Stimulated activated CD4-positive, alpha-beta T cell treated with anti-CD3 and anti-CD28 coated beads, Interleukin-2, amount 100 ng/mL, for 4 hours (primary cell): ENCODE data around the gene TMEM131L.

Experiments
- DNase-seq: peaks from one replicate; pipeline ENCODE4 v3.0.0-alpha.2; 2020; ENCODE audit warnings: low read depth

The TMEM131L gene

GRCh38 chr4:153479101-153479500 is 12.9 kb downstream of the TMEM131L start:
- no peak for DNase-seq

DNA sequence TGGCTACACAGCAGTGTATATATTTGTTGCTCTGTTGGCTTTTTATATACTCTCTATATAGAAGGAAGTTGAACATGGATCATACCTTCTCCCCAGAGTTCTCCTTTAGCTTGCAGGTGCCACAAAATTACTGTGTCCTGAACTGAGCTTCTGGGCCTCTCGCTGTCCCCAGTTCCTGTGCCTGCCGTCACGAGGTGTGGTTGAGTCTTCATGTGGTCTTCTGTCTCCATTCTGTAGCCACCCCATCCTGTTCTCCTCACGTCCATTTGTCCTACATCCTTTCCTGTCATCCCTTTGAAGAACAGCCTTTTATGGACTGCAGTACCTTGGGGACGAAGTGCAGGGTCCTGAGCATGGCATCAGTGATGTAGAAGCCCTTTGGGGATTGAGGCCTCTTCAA is 14.5 kb downstream of the TMEM131L start:
- no peak for DNase-seq

DNA sequence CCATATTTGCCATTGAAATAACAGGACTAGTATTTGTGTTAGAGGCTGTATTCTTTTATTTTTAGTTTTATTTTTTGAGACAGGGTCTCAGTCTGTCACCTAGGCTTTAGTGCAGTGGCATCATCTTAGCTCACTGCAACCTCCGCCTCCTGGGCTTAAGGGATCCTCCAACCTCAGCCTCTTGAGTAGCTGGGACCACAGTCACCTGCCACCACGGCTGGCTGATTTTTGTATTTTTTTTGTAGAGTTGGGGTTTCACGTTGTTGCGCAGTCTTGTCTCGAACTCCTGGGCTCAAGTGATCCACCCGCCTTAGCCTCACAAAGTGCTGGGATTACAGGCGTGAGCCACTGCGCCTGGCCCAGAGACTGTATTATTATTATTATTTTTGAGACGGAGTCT is 15.3 kb downstream of the TMEM131L start:
- DNase-seq, result no peak

- no peak for DNase-seq
Measured at GRCh38 chr4:153483432-153484418, 17.6 kb downstream of the TMEM131L start.

DNA sequence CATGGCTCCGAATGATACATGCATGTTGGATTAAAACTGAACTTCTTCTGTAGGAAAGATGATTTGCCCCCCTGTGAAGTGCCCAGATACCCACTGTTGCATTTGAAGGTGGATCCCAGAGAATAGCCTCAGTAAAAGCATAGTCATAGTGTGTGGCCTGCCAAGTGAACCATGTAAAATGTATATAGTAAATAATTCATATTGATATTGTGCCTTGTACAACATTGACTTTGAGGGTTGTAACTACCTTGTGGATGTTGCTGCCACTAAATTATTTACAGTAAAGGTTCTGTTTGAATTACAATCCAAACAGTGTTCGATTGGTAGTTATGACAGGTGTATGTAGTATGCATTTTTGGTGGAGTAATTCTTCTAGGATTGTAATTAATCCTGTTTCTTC is 19.2 kb downstream of the TMEM131L start:
- DNase-seq, result no peak

DNA sequence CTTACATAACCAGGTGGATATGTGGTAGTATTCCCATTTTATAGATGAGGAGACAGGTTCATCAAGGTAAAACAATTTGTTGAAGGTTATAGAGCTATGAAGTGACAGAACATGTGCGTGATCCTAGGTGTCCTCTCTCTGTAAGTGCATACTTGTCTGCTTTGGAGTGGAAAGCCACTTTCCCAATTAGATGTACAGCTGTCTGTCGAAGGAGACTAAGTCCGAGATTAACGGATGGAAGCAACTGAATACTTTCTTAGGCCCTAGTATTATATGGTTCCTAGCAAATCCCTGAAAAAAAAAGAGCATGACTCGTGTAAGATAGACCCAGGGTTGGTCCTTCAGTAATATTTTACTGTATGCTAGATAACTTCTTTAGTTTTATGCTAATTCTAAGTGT is 19.7 kb downstream of the TMEM131L start:
- no peak for DNase-seq

DNA sequence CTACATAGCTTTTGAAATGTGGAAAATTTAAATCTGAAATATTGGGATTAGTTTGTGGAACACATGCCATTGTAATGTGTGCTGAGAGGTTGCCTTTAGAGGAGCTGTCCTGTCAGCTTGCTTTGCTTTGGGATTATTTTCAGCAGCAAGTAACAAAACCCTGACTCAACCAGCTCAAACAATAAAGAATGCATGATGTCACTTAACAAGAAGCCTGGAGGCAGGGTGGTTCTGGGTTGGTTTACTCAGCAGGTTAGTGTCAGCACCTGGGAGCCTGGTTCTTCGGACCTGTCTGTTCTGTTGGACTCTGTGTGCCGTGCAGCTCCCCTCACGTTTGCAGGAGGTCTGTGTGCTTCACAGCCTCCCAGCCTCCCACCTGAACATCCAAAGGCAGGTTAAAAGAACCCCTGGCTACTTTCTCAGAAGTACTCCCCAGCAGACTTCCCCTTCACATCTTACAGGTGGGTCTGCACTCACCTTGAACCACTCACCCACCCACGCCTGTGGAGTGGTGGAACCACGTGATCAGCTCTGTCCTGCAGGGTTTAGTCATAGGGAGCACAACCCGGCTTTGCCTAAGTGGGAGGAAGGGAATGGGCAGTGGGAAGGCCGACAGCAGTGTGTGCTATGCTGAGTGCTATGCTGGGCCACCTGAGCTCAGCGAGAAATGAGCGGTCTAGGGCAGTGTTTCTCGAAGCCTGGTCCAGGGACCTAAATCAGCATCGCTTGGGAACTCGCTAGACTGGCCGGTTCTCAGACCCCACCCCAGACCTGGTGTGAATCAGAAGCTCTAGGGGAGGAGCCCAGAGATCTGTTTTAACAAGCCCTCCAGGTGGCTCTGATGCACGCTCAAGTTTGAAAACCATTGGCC is 20.4 kb downstream of the TMEM131L start:
- no peak for DNase-seq

DNA sequence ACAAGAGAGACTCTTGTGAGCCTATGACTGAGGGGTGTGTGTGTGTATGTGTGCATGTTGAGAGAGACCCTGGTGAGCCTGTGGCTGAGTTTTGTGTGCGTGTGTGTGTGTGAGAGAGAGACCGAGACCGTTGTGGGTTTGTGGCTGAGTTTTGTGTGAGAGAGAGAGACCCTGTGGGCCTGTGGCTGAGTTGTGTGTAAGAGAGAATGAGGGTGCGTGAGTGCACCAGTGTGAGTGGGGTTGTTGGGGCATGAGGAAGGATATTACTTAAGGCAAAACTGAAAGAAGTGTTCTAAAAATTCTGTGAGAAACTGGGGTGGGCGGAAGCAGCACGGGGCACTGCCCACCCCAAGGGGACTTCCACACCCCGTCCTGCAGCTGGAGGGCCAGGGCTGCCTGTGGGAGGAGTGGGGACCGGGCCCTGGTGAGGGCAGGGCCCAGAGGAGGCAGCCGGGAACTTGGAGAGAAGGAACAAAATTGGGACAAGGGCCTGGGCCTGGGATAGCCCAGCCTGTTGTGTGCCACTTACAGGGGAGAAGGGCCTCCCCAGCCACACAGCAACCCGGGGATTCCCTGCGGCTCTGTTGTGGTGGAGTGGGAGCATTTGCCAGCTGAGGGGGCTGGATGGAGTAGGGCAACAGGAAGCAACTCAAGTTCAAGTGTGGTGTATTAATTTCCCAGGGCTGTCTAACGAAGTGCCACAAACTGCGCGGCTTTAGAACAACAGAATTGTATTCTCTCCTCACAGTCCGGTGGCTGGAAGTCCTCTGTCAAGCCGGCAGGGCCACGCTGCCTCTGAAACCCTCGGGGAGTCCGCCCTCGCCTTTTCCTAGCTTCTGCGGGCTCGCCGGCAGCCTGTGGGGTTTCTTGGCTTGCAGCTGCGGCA is 22.1 kb downstream of the TMEM131L start:
- DNase-seq, result peak; percentile 77

DNA sequence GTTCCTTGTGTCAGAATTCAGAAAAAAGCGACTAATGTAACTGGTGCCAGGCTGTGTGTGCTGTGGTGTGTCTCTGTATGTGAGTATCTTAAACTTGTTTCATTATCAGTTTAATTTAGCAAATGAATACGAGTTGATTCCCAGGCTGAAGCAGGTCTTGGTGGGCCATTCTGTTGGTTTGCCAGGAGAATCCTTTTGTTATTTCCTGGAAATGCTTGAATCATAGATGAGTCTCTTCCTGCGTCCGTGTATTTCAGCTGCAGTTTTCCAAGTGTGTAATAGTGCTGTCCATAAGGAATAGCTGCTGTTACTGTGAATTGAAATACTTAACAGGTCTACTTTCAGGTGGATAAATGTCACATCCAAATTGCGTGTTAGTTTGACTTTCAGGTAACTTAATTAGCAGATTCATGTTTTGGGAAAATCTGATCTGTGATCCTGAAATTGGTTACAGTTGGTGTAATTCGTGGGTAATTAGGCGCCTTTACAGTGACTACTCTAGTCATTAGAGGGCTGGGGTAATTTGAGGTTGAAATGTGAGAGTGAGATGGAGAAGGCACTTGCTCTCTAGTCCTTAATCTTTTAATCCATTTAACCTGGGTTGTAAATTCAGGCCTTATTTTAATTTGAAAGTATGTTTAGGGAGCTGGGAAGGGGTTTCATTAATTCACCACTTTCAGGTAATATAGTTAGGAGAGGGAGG is 23.8 kb downstream of the TMEM131L start:
- DNase-seq, result no peak

- no peak for DNase-seq
Measured at GRCh38 chr4:153490985-153491483, 24.9 kb downstream of the TMEM131L start.

DNA sequence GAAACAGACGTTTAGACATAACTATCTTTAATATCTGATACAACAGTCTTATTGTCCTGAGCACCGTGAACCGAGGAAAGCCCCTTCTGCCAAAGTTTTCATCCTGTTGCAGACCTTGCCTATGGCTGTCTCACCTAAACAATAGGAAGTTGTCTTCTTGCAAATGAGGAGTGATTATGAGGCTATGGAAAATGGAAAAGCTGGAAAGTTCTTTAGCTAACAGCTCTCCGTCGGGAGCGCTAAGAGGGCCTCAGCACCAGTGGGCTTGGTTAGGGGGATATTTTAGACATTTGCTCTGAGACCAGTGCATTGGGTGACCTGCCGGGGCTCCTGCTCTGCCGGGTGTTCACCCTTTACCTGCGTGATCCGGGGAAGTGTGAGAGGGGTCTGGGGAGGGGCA is 28.4 kb downstream of the TMEM131L start:
- no peak for DNase-seq

DNA sequence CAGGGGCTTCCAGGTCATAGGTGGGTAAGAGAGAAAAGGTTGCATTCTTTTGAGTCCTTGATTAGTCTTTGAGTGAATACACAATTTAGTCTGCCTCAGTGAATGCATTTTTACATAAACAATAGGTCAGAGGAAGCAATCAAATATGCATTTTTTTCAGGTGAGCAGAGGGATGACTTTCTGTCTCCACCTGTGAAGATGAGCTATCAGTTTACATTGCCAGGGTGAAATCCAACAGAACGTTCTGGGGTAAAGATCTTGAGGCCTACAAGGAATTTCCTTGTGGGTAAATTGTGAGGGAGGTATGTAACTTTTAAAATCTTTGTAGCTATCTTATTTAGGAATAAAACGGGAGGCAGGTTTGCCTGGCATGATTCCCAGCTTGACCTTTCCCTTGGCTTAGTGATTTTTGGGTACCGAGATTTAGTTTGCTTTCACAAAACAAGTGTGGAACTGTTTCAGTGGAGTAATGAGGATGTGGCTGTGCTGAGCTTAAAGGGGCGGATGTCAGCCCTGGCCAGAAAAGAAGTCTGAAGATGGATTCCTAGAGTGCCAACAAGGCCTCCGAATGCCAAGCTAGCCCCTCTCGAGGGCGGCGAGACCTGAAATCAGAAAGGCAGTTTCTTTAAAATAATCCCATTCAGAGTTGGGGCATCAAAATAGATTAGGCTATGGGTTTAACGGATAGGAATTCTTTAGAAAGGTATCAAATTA is 29.5 kb downstream of the TMEM131L start:
- DNase-seq, result no peak

GRCh38 chr4:153497091-153497531 is 31.0 kb downstream of the TMEM131L start:
- peak; percentile 58 for DNase-seq

DNA sequence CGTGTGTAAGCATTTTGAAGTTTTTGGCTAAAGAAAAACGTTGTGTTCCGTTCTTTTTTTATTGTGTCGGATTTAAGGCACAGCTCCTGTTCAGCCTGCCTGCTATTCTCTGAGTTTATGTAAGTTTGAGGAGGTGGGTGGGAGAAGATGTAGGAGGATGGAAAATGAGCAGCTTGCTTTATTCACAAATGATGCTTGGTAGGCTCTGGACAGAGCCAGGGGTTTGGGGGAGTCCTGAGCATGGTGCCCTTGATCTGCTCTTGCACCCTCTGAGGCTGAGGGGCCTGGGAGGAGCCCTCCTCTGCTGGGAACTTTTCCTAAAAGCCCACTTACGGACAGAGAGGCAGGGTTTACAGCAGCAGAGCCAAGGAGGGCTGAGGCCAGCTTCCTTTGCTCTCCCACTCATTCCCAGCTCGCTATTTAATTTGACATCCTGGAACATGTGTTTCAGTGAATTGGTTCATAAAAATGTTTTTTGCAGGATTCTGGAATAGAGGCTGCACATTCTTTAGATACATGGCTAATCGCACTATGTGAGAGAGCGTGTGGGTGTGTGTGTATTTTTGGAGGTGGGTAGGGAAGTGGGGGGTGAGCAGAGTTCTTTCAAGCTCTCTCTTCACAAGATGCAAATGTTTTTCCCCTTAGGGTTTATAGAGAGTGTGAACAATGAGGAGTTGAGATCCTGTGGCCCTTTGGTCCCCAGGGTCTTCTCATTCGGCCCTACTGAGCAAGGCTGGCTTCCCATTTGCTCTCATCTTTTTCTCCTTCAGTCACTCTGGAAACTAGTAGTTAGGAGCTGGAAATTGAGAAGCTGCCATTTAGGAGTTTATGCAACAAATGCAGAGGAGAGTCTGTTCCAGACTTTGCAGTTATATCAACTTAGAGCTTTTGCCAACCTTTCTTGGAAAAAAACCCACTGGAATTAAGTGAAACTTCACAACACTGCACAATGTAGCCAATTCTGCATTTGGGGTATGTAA is 32.1 kb downstream of the TMEM131L start:
- DNase-seq, result peak; percentile 35

DNA sequence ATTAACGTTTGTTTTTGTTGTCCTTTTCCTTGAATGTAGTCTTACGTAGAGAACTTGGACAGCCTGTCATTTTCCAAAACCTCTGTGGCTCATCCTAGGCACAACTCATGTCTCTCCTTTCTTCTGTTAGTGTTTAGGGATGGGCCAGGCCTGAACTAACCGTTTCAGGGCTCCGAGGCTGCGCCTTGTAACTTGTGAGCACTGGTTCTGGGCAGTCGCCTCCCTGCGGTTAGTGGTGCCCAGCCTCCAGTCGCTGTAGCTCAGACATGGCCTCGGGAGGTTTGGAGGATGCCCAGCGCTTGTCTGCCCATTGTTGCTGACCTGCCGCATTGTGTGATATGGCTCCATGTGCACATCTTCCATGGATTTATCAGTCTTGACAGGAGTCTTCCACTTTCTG is 32.8 kb downstream of the TMEM131L start:
- no peak for DNase-seq

GRCh38 chr4:153501578-153501977 is 35.4 kb downstream of the TMEM131L start:
- no peak for DNase-seq

- no peak for DNase-seq
Measured at GRCh38 chr4:153502584-153502983, 36.4 kb downstream of the TMEM131L start.

DNA sequence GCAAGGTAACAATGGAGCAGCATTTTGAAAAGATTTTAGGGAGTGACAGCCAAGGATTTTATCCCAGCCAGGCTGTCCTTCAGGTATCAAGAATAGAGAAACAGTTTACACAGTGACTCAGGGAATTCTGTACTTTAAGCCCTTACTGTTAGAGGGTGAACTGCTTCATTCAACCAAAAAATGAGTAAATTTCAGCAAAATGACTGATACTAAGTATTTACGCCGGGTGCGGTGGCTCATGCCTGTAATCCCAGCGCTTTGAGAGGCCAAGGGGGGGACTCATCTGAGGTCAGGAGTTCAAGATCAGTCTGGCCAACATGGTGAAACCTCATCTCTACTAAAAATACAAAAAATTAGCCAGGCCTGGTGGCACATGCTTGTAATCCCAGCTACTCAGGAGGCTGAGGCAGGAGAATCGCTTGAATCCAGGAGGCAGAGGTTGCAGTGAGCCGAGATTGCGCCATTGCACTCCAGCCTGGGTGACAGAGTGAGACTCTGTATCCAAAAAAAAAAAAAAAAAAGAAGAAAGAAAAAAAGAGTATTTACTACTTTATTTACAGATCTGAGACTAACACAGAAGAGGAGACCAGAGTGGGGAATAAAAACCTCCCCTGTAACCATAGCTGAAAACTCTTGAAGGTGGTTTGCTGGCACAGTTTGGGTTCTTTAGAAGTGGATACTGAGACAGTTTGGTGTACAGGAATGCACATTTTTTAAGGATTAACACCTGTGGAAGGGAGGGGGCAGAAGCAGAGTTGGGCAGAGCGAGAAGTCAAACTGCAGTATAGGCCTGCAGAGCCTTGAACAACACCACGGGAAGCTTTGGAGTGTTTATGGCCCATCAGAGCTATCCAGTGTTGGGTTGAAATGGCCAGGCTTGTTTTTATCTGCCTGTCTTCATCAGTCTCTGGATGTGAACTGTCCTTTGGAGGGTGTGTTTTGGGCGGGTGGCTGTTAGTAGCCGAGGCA is 40.5 kb downstream of the TMEM131L start:
- DNase-seq, result no peak
